ENCODE data around the gene OSBP2.

Gene OSBP2

GRCh38 chr22:30781271-30781875 is 86.7 kb downstream of the OSBP2 start:
- no peak overlapping the region for H3K4me3 ChIP-seq (ENCODE audit: low read depth, low read length)
- no peak for DNase-seq (ENCODE audit: low read depth)
- TF ChIP-seq CTCF (IDR thresholded peaks at IDR 0.05; ENCODE audit: insufficient read depth, low read depth, low read length, missing control alignments), result no peak

GRCh38 chr22:30782613-30783012 is 87.9 kb downstream of the OSBP2 start:
- no peak for TF ChIP-seq CTCF (IDR thresholded peaks at IDR 0.05; ENCODE audit: insufficient read depth, low read depth, low read length, missing control alignments)
- no peak for DNase-seq (ENCODE audit: low read depth)
- H3K4me3 ChIP-seq (ENCODE audit: low read depth, low read length), result no peak overlapping the region

DNA sequence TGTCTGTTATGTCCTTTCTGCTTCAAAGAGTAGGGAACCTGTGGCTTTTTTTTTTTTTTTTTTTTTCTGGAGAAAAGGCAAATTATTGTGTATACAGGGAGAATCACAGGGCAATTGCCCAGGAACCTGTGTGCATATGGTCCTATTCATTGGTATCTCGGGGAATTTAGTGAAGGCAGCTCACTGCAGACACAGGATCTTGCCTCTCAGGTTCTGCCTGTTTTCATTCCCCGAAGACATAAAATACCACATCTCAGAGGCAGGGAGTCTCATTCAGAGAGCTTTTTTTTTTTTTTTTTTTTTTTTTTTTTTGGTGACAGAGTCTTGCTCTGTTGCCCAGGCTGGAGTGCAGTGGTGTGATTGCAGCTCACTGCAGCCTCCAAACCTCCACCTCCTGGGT is 88.3 kb downstream of the OSBP2 start:
- no peak for DNase-seq (ENCODE audit: low read depth)
- no peak overlapping the region for H3K4me3 ChIP-seq (ENCODE audit: low read depth, low read length)
- TF ChIP-seq CTCF (IDR thresholded peaks at IDR 0.05; ENCODE audit: insufficient read depth, low read depth, low read length, missing control alignments), result no peak

DNA sequence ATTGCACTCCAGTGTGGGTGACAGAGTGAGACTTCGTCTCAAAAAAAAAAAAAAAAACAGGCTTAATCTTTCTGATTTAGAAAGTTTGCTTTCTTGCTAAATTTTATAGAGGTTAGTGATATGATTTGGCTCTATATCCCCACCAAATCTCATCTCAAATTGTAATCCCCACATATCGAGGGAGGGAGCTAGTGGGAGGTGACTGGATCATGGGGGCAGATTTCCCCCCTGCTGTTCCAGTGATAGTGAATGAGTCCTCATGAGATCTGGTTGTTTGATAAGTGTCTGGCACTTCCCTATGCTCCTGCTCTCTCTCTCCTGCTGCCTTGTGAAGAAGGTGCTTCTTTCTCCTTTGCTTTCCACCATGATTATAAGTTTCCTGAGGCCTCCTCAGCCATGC is 90.9 kb downstream of the OSBP2 start:
- TF ChIP-seq CTCF (IDR thresholded peaks at IDR 0.05; ENCODE audit: insufficient read depth, low read depth, low read length, missing control alignments), result no peak
- DNase-seq (ENCODE audit: low read depth), result no peak
- no peak overlapping the region for H3K4me3 ChIP-seq (ENCODE audit: low read depth, low read length)

- DNase-seq (ENCODE audit: low read depth), result no peak
- no peak for TF ChIP-seq CTCF (IDR thresholded peaks at IDR 0.05; ENCODE audit: insufficient read depth, low read depth, low read length, missing control alignments)
- no peak overlapping the region for H3K4me3 ChIP-seq (ENCODE audit: low read depth, low read length)
Measured at GRCh38 chr22:30790366-30790765, 95.7 kb downstream of the OSBP2 start.

GRCh38 chr22:30792456-30792855 is 97.8 kb downstream of the OSBP2 start:
- DNase-seq (ENCODE audit: low read depth), result no peak
- TF ChIP-seq CTCF (IDR thresholded peaks at IDR 0.05; ENCODE audit: insufficient read depth, low read depth, low read length, missing control alignments), result no peak
- no peak overlapping the region for H3K4me3 ChIP-seq (ENCODE audit: low read depth, low read length)

DNA sequence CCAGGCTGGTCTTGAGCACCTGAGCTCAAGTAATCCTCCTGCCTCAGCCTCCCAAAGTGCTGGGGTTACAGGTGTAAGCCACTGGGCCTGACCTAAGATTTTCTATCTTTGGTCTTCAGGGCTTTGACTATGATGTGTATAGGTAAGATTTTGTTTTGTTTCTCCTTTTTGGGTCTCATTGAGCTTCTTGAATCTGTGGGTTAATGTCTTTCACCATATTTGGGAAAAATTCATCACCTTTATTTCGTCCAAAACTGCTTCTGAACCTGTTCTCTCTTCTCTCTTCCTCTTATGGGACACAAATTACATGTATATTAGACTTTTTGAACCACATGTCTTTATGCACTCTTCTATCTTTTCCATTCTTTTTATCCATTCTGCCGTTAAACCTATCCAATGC is 100.4 kb downstream of the OSBP2 start:
- no peak for TF ChIP-seq CTCF (IDR thresholded peaks at IDR 0.05; ENCODE audit: insufficient read depth, low read depth, low read length, missing control alignments)
- no peak for DNase-seq (ENCODE audit: low read depth)

More for the DNA sequence above, 100.4 kb downstream of the OSBP2 start:
- H3K4me3 ChIP-seq (ENCODE audit: low read depth, low read length), result no peak overlapping the region
